ENCODE measurements around the gene WNT10A. TPM values are rescaled to one million over a fixed set of nuclear protein-coding genes. Genes with fewer than 3 reads are reported as not detected.
"Not testable (repeated sequence)": the region's sequence is repeated elsewhere in the genome, so short reads cannot be mapped to it uniquely, and the experiment has no call there.

Gene WNT10A
- total RNA-seq, 1 donor from 2014 or later = not detected

DNA sequence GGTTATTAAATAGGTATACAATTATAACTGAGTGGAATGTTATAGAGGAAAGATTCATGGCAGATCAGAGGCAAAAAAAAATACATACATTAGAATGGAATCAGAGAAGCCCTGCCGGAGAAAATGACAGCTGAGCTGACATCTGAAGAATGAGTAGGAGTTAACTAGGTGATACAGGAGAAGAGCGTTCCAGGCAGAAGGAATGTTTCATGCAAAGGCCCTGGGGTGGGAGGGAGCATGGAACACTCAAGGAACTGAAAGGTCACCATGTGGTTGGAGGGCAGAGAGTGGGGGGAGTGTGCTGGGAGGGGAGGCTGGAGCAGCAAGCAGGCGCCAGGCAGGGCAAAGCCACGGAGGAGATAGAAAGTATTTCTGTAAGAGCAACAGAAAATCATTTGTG, 47.2 kb downstream of the WNT10A start:
- DNase-seq (ENCODE audit: low read depth, low spot score) = no peak

DNA sequence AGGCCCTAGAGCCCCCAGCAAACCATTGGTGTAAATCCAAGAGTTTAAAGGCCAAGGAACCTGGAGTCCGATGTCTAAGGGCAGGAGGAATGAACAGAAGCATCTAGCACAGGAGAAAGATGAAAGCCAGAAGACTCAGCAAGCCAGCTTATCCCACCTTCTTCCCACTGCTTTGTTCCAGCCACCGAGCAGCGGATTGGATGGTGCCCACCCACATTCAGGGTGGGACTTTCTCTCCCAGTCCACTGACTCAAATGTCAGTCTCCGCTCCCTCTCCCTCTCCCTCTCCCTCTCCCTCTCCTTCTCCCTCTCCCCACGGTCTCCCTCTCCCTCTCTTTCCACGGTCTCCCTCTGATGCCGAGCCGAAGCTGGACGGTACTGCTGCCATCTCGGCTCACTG, 49.8 kb downstream of the WNT10A start:
- DNase-seq (ENCODE audit: low read depth, low spot score) = not testable (repeated sequence)

GRCh38 chr2:218931751-218932150, 51.1 kb downstream of the WNT10A start:
- not testable (repeated sequence) for DNase-seq (ENCODE audit: low read depth, low spot score)

Other genes starting within 250 kb of the WNT10A start
- 7.5 and 11.7 TPM in 2 replicates for gene ZNF142, start 221.2 kb upstream of the WNT10A start, total RNA-seq
- 33.9 and 57.8 TPM in 2 replicates for gene BCS1L, start 221.2 kb upstream of the WNT10A start, total RNA-seq
- 31.6 and 43.2 TPM in 2 replicates for gene RNF25, start 208.8 kb upstream of the WNT10A start, total RNA-seq
- 11.5 and 15.8 TPM in 2 replicates for gene STK36, start 208.8 kb upstream of the WNT10A start, total RNA-seq
- gene TTLL4, start 170.0 kb upstream of the WNT10A start, total RNA-seq = 6.4 and 10.0 TPM in 2 replicates
- 10.5 and 10.9 TPM in 2 replicates for gene CYP27A1, start 98.7 kb upstream of the WNT10A start, total RNA-seq
- gene PRKAG3, start 49.0 kb upstream of the WNT10A start, total RNA-seq = not detected in 2 replicates
- gene WNT6, start 21.0 kb upstream of the WNT10A start, total RNA-seq = not detected in 2 replicates
- not detected in 2 replicates for gene CDK5R2, start 78.8 kb downstream of the WNT10A start, total RNA-seq
- not detected in 2 replicates for gene FEV, start 104.3 kb downstream of the WNT10A start, total RNA-seq
- gene CRYBA2, start 112.6 kb downstream of the WNT10A start, total RNA-seq = not detected in 2 replicates
- gene CFAP65, start 160.7 kb downstream of the WNT10A start, total RNA-seq = under 0.01 TPM in 1 of 2 replicates, not detected in the other
- gene IHH, start 180.1 kb downstream of the WNT10A start, total RNA-seq = under 0.01 TPM in 1 of 2 replicates, not detected in the other

All from pulmonary artery endothelial cell (primary cell).